GM12874 (cell line): ENCODE results near the gene GARIN5B.

Source experiments
- CTCF ChIP-seq: IDR thresholded peaks from 2 replicates; pipeline ENCODE4 v1.5.1; 2011; ENCODE audit warnings: low read depth, mild to moderate bottlenecking, control low read depth, low read length, moderate library complexity; ENCODE audit not compliant: insufficient read depth

GARIN5B gene

GRCh38 chr19:55360902-55361301 is 2.2 kb downstream of the GARIN5B start:
- TF ChIP-seq CTCF = no peak

- TF ChIP-seq CTCF = no peak
These were observed 3.8 kb downstream of the GARIN5B start for GRCh38 chr19:55358943-55359908.

GRCh38 chr19:55358493-55358892 is 4.6 kb downstream of the GARIN5B start:
- TF ChIP-seq CTCF = no peak

- no peak for TF ChIP-seq CTCF
These were observed 7.7 kb downstream of the GARIN5B start for GRCh38 chr19:55355213-55355821.

- no peak for TF ChIP-seq CTCF
These were observed 8.3 kb downstream of the GARIN5B start, which contains the start of gene COX6B2 for GRCh38 chr19:55354698-55355212. TSS of gene COX6B2 (minus strand) at chr19:55354719. CDS start at chr19:55354521, 198 bp downstream.

- no peak for TF ChIP-seq CTCF
These were observed 9.0 kb downstream of the GARIN5B start for GRCh38 chr19:55353803-55354697.
